EH (cell line): ENCODE measurements around the gene CTNS.
A peak's percentile ranks its signal among the peaks of the same experiment; 100 is the strongest.
"Not testable (repeated sequence)": the region's sequence is repeated elsewhere in the genome, so short reads cannot be mapped to it uniquely, and the experiment has no call there.

ENCODE experiments used
- DNase-seq: peaks from one replicate; pipeline ENCODE4 v3.0.0-alpha.2; 2015; ENCODE audit warnings: low read depth

The CTNS gene

GRCh38 chr17:3688027-3688553 lies 51.5 kb downstream of the CTNS start:
- DNase-seq: no peak

- DNase-seq: no peak
These were observed 52.3 kb downstream of the CTNS start for GRCh38 chr17:3688852-3689261.

- DNase-seq: no peak
These were observed 52.9 kb downstream of the CTNS start for GRCh38 chr17:3689262-3690093.

- no peak for DNase-seq
These were observed 53.6 kb downstream of the CTNS start for GRCh38 chr17:3690094-3690715.

- no peak for DNase-seq
These were observed 55.1 kb downstream of the CTNS start for GRCh38 chr17:3691617-3692067.

- no peak for DNase-seq
These were observed 55.8 kb downstream of the CTNS start for GRCh38 chr17:3692346-3692745.

- no peak for DNase-seq
These were observed 56.6 kb downstream of the CTNS start for GRCh38 chr17:3693141-3693540.

GRCh38 chr17:3693829-3694231 lies 57.3 kb downstream of the CTNS start:
- no peak for DNase-seq

- DNase-seq: peak; percentile 44
These were observed 58.7 kb downstream of the CTNS start for GRCh38 chr17:3695129-3695722.

- peak; percentile 25 for DNase-seq
These were observed 59.3 kb downstream of the CTNS start, which contains the start of gene P2RX5 for GRCh38 chr17:3695723-3696411. TSS of gene P2RX5 (minus strand) at chr17:3696155. CDS start at chr17:3696005, 150 bp downstream.

- no peak for DNase-seq
These were observed 60.5 kb downstream of the CTNS start for GRCh38 chr17:3697103-3697476.

GRCh38 chr17:3698139-3698538 lies 61.6 kb downstream of the CTNS start:
- no peak for DNase-seq

GRCh38 chr17:3699951-3700350 lies 63.4 kb downstream of the CTNS start:
- DNase-seq: no peak

- DNase-seq: not testable (repeated sequence)
These were observed 65.5 kb downstream of the CTNS start for GRCh38 chr17:3702041-3702539.

- no peak for DNase-seq
These were observed 68.6 kb downstream of the CTNS start for GRCh38 chr17:3704931-3705717.

GRCh38 chr17:3705718-3705984 lies 69.1 kb downstream of the CTNS start:
- not testable (repeated sequence) for DNase-seq

GRCh38 chr17:3708366-3708765 lies 71.8 kb downstream of the CTNS start:
- DNase-seq: no peak

GRCh38 chr17:3710951-3711383 lies 74.4 kb downstream of the CTNS start:
- peak; percentile 75 for DNase-seq
